22Rv1 (cell line): ENCODE data around the gene AGXT.

Experiments used
- H3K27ac ChIP-seq: fragments of 450-650 bp; 2 replicates; pipeline ENCODE4 v1.5.1; 2017
- CTCF ChIP-seq: fragments of 450-650 bp; IDR thresholded peaks from 2 replicates; pipeline ENCODE4 v1.5.1; 2017; ENCODE audit warnings: mild to moderate bottlenecking
- ZFX ChIP-seq: fragments of 450-650 bp; IDR thresholded peaks from 2 replicates; pipeline ENCODE4 v1.6.1; 2017; ENCODE audit warnings: antibody characterized with exemption, borderline replicate concordance

The AGXT gene

GRCh38 chr2:240888130-240888889 lies 19.7 kb downstream of the AGXT start:
- no peak overlapping the region for H3K27ac ChIP-seq
- no peak for TF ChIP-seq ZFX
- no peak for TF ChIP-seq CTCF

DNA sequence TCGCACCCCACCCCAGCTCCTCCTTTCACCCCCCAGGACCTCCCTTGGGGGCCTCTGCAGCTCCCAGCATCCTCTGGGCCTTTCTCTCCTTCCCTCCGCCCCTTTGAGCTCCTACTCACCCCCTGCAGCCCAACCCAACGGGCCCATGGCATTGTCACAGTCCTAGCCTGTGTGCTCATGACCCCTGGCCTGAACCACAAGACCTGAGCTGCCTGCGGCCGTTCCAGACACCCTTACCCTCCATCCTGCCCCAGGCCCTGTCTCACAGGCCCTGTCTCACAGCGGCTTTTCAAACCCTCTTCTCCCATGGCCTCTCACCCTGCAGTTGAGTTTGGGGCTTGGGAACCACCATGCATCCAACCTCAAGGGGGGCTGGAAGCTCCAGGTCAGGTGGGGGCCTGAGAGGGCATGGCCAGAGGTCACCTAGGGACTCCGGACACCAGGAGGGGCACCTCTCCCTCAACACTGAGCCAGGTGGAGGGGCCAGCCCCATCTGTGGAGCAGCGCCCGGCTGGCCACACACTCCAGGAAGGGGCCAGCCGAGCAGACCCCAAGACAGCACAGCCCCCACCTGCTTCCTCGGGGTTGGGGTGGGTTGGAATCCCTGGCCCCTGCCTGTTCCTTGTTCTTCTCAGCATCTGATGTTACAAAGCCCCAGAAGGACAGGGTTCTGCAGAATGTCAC lies 20.4 kb downstream of the AGXT start:
- no peak overlapping the region for H3K27ac ChIP-seq
- TF ChIP-seq ZFX: no peak
- TF ChIP-seq CTCF: no peak

DNA sequence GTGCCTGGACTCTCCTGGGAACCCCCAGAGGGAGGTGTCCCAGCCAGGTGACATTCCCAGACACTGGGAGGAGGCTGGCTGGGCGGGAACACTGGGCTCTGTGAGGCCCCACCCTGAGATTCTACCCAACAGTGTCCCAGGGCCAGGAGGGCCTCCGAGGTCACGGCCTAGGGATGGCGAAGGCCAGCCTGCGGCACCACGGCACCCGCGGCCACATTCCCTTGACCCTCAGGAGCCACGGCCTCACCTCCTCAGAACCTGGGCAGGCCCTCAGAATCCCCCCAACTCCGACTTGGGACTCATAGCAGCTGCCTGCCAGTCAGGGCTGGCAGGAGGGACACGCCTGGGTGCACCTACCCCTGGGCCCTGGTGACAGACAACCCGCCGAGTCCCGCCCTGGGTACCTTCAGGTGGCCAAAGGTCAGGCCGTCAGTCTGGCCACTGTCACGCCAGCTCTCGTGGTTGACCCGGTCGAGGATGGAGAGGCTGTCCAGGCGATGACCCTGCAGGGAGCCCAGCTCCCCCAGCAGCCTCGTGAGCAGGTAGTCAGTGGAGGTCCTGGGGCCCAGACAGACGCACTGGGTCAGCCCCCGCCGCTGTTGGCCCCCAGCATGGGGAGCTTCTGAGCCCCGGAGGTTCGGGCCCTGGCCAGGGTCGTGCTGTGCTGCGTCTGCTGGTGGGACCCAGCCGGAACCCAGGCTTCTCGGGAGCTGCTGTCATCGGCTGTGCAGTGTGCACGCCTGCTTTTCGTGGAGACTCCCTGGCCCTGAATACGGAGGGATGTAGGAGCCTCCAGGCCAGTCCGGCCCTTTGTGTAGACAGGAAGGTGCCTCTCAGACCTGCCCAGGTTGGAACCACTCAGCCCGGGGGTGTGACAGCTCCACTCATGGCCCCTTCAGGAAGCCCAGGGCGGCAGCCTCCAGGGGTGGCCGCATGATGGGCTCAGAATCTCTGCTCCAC lies 21.3 kb downstream of the AGXT start:
- no peak overlapping the region for H3K27ac ChIP-seq
- TF ChIP-seq CTCF: no peak
- no peak for TF ChIP-seq ZFX

DNA sequence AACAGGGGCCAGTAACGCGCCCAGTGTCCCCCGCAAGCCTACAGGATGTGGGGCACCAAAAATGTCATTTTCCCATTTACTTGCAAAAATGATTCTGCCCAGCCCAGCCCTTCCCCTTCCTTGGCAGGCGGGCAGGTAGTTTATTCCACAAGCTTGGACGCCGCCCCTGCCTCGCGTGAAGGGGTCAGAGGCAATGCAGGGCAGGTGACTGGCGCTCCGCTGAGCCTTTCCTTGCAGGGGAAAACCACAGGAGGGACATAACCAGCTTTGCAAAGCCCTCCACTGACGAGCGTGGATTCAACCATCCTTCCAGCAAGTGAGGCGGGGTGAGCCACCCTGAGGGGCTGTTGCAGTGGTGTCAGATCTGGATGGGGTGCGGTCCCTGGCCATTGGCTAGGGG lies 22.1 kb downstream of the AGXT start:
- no peak overlapping the region for H3K27ac ChIP-seq
- TF ChIP-seq CTCF: no peak
- TF ChIP-seq ZFX: no peak

- TF ChIP-seq CTCF (no peak), ZFX (no peak)
- no peak overlapping the region for H3K27ac ChIP-seq
Measured at GRCh38 chr2:240891492-240892340, 23.1 kb downstream of the AGXT start.

GRCh38 chr2:240892356-240892755 lies 23.7 kb downstream of the AGXT start:
- no peak overlapping the region for H3K27ac ChIP-seq
- no peak for TF ChIP-seq CTCF
- TF ChIP-seq ZFX: no peak
